Fibroblast of skin of right biceps (primary cell): Measurements from ENCODE around the gene TMEM80.

Experiments used
- DNase-seq: peaks from one replicate; pipeline ENCODE4 v3.0.0-alpha.2; 2013

The TMEM80 gene

GRCh38 chr11:748007-748359 is 52.4 kb downstream of the TMEM80 start:
- DNase-seq, result no peak

GRCh38 chr11:749731-750130 is 54.1 kb downstream of the TMEM80 start:
- DNase-seq, result no peak
